Esophagus muscularis mucosa (tissue), 4 donors: Measurements from ENCODE around the gene ZMYM4. TPM values are rescaled to one million over a fixed set of nuclear protein-coding genes. Genes with fewer than 3 reads are reported as not detected.
"Not testable (repeated sequence)": the region's sequence is repeated elsewhere in the genome, so short reads cannot be mapped to it uniquely, and the experiment has no call there.

Experiments used
- DNase-seq: peaks from one replicate; pipeline ENCODE4 v3.0.0-alpha.2; 2017; ENCODE audit errors: extremely low spot score
- H3K27ac ChIP-seq, 4 donors: fragments of 200-600 bp; sonication (generic); replicated peaks in 1 of 4; 1 replicate in 3 of 4; 2 replicates in 1 of 4; pipeline ENCODE4 v1.5.1; 2016 to 2019; ENCODE audit warnings: mild to moderate bottlenecking in 1 of 4
- H3K27me3 ChIP-seq, 4 donors: fragments of 200-600 bp; sonication (generic); one replicate each; pipeline versions ENCODE4 v1.5.1 to v1.6.0; 2016 to 2019
- H3K36me3 ChIP-seq, 4 donors: fragments of 200-600 bp; sonication (generic); one replicate each; pipeline ENCODE4 v1.5.1; 2016 to 2019
- H3K4me1 ChIP-seq, 4 donors: fragments of 200-600 bp; sonication (generic); one replicate each; pipeline ENCODE4 v1.5.1; 2016 to 2019
- H3K4me3 ChIP-seq, 4 donors: fragments of 200-600 bp; sonication (generic); 1 replicate in 2 of 4; 2 replicates in 2 of 4; pipeline ENCODE4 v1.5.1; 2016 to 2019; ENCODE audit warnings: mild to moderate bottlenecking in 4 of 4, moderate library complexity in 1 of 4
- H3K9me3 ChIP-seq, 4 donors: fragments of 200-600 bp; sonication (generic); 1 replicate in 3 of 4; 2 replicates in 1 of 4; pipeline ENCODE4 v1.5.1; 2016 to 2019
- EP300 ChIP-seq: sonication (generic); formaldehyde crosslinking; IDR thresholded peaks from one replicate; pipeline ENCODE4 v1.6.1; 2017; ENCODE audit warnings: antibody characterized with exemption
- POLR2A ChIP-seq: fragments of 450-650 bp; IDR thresholded peaks from one replicate; pipeline ENCODE4 v1.6.1; 2017; ENCODE audit warnings: antibody characterized with exemption, moderate library complexity, mild to moderate bottlenecking, low read depth
- POLR2AphosphoS5 ChIP-seq, 2 donors: sonication (generic); formaldehyde crosslinking; IDR thresholded peaks; one replicate each; pipeline ENCODE4 v1.6.1; 2017; ENCODE audit warnings: antibody characterized with exemption in 2 of 2
- WGBS: methylation state at CpG from one replicate; pipeline ENCODE4 v1.1.5; 2018; 5-methylcytosine and 5-hydroxymethylcytosine counted together
- intact Hi-C: fragments of 100-400 bp; cut with DNase I; formaldehyde crosslinking; loops from one replicate; pipeline ENCODE4 v1.15.1; 2023
- total RNA-seq, 4 donors: library from RNA; depleted of rRNA; stranded (reverse); fragments of >200 nt; gene quantifications; one replicate each; pipeline versions ENCODE4 v1.1.0 to v1.2.1, GENCODE V29; 2016
- TF ChIP-seq, protein P1 (sequence below), 3 experiments: fragments of 200-600 bp in 2 of 3; fragments of 450-650 bp in 1 of 3; sonication (generic) in 2 of 3; IDR thresholded peaks; one replicate each; pipeline ENCODE4 v1.5.1; 2017 to 2019; ENCODE audit warnings: antibody characterized with exemption in 3 of 3, mild to moderate bottlenecking in 2 of 3, moderate library complexity in 1 of 3

The ZMYM4 gene
- total RNA-seq, 4 donors from 2014 or later, result 24.6 to 32.0 (median 27.3) TPM

DNA sequence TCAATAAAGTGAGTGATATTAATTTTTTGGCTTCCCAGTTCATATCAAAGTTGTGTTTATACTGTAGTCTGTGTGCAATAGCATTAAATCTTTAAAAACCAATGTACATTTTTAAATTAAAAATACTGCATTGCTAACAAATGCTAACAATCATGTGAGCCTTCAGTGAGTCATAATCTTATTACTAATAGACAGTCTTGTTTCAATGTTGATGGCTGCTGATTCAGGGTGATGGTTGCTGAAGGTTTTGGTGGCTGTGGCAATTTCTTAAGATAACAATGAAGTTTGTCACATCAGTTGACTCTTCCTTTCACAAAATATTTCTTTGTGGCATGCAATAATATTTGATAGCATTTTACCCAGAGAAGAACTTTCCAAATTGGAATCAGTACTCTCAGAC, 109.0 kb downstream of the ZMYM4 start:
- TF ChIP-seq, protein P1, sequence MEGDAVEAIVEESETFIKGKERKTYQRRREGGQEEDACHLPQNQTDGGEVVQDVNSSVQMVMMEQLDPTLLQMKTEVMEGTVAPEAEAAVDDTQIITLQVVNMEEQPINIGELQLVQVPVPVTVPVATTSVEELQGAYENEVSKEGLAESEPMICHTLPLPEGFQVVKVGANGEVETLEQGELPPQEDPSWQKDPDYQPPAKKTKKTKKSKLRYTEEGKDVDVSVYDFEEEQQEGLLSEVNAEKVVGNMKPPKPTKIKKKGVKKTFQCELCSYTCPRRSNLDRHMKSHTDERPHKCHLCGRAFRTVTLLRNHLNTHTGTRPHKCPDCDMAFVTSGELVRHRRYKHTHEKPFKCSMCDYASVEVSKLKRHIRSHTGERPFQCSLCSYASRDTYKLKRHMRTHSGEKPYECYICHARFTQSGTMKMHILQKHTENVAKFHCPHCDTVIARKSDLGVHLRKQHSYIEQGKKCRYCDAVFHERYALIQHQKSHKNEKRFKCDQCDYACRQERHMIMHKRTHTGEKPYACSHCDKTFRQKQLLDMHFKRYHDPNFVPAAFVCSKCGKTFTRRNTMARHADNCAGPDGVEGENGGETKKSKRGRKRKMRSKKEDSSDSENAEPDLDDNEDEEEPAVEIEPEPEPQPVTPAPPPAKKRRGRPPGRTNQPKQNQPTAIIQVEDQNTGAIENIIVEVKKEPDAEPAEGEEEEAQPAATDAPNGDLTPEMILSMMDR (IDR thresholded peaks at IDR 0.05), result no peak
- no peak for DNase-seq
- Histone ChIP-seq H3K27ac (no peak overlapping the region), H3K4me1 (no peaks in the 10 kb centered on the region), H3K27me3 (no peaks in the 10 kb centered on the region), H3K36me3 (peaks cover 0 to 31% (median 4%) of the 10 kb centered on the region in 4 donors), H3K9me3 (no peaks in the 10 kb centered on the region), H3K4me3 (no peak overlapping the region)
- intact Hi-C loops, result loop anchor here (10.0 kb wide), 1 partner anchor 183 kb away; the partner anchor contains the start of gene SFPQ

DNA sequence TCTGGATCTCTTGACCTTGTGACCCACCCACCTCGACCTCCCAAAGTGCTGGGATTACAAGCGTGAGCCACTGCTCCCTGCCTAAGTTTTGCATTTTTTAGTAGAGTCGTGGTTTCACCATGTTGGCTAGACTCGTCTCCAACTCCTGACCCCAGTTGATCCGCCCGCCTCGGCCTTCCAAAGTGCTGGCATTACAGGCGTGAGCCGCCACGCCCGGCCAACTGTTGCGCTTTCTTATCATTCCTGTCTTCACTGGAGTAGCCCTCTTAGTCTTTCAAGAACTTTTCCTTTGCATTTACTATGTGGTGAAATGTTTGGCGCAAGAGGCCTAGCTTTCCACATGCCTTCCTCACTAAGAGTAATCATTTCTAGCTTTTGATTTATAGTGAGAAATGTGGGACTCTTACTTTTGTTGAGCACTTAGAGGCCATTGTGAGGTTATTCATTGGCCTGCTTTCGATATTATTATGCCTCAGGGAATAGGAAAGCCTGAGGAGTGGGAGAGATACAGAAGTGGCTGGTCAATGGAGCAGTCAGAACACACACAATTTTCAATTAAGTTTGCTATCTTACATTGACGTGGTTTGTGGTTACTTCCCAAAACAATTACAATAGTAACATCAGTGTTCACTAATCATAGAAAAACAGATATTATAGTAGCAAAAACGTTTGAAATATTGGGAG, 111.0 kb downstream of the ZMYM4 start:
- DNase-seq, result no peak
- H3K27me3 ChIP-seq, result no peaks in the 10 kb centered on the region
- no peak overlapping the region for H3K4me3 ChIP-seq
- no peaks in the 10 kb centered on the region for H3K9me3 ChIP-seq
- H3K36me3 ChIP-seq, result peaks cover 0 to 28% (median 4%) of the 10 kb centered on the region in 4 donors
- TF ChIP-seq EP300 (no peak), POLR2A (no peak), POLR2AphosphoS5 (IDR thresholded peaks at IDR 0.05) (no peak)
- TF ChIP-seq, protein P1 (IDR thresholded peaks at IDR 0.05), result no peak
- intact Hi-C loops, result loop anchor here (10.0 kb wide), 1 partner anchor 185 kb away; the partner anchor contains the start of gene SFPQ
- 94% methylated on average over 16 of the region's 16 CpGs for WGBS
- H3K27ac ChIP-seq, result no peak overlapping the region
- no peaks in the 10 kb centered on the region for H3K4me1 ChIP-seq

DNA sequence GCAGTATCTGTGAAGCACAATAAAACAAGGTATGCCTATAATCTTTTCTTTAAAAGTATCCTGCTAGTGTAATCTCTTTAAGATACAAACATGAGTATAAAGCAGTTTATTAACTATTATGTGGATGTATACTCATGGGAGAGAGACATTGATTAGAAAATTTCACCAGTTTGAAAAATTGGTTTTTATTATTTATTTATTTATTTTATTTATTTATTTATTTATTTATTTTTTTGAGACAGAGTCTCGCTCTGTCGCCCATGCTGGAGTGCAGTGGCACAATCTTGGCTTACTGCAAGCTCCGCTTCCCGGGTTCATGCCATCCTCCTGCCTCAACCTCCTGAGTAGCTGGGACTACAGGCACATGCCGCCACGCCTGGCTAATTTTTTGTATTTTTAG, 111.6 kb downstream of the ZMYM4 start:
- H3K27me3 ChIP-seq, intact Hi-C loops, DNase-seq, H3K27ac ChIP-seq, H3K4me1 ChIP-seq, H3K4me3 ChIP-seq, H3K9me3 ChIP-seq: not testable (repeated sequence)
- peaks cover 0 to 28% (median 6%) of the 10 kb centered on the region in 4 donors for H3K36me3 ChIP-seq
- WGBS, result 99% methylated on average over 6 of the region's 6 CpGs

DNA sequence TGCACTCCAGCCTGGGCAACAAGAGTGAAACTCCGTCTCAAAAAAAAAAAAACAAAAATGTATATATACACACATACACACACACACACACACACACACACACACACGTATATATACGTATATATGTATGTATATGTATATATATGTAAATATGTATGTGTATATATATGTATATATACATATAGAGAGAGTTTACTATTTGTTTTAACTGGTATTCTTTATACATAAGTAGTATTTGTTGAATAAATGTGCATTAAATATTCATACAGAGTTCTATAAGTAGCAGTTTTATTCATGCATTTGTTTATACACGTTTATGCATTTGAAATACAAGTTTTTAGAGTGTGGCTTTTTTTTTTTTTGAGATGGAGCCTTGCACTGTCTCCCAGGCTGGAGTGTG, 113.6 kb downstream of the ZMYM4 start:
- TF ChIP-seq, protein P1 (IDR thresholded peaks at IDR 0.05), result no peak
- TF ChIP-seq POLR2A, result no peak
- no peak for TF ChIP-seq POLR2AphosphoS5 (IDR thresholded peaks at IDR 0.05)
- no peak for TF ChIP-seq EP300
- no peaks in the 10 kb centered on the region for H3K9me3 ChIP-seq
- H3K27me3 ChIP-seq, result no peaks in the 10 kb centered on the region
- intact Hi-C loops, result no loop called here
- no peak overlapping the region for H3K4me3 ChIP-seq
- no peak overlapping the region for H3K27ac ChIP-seq
- 88% methylated on average over 4 of the region's 4 CpGs for WGBS
- DNase-seq, result no peak
- H3K36me3 ChIP-seq, result peaks cover 13 to 34% (median 21%) of the 10 kb centered on the region in 4 donors
- no peaks in the 10 kb centered on the region for H3K4me1 ChIP-seq

DNA sequence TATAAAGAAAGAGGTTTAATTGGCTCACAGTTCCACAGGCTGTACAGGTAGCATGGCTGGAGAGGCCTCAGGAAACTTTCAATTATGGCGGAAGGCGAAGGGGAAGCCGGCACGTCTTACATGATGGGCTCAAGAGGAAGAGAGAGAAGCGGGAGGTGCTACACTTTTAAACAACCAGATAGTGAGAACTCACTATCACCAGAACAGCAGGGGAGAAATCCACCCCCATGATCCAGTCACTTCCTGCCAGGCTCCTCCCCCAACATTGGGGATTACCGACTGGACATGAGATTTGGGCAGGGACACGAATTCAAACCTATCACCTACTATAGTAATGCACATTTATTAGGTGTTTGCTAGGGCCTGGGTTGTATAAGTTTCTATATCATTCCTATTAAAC, 117.8 kb downstream of the ZMYM4 start:
- Histone ChIP-seq H3K36me3 (peaks cover 28 to 60% (median 50%) of the 10 kb centered on the region in 4 donors), H3K4me3 (no peak overlapping the region), H3K27me3 (no peaks in the 10 kb centered on the region), H3K9me3 (no peaks in the 10 kb centered on the region), H3K4me1 (no peaks in the 10 kb centered on the region), H3K27ac (no peak overlapping the region)
- intact Hi-C loops, result no loop called here
- no peak for DNase-seq
- WGBS, result 93% methylated on average over 7 of the region's 7 CpGs
- TF ChIP-seq EP300 (no peak), POLR2AphosphoS5 (IDR thresholded peaks at IDR 0.05) (no peak), POLR2A (no peak)
- TF ChIP-seq, protein P1 (IDR thresholded peaks at IDR 0.05), result no peak
